Naive thymus-derived CD8-positive, alpha-beta T cell (primary cell): ENCODE results near the gene RAB44. TPM values are rescaled to one million over a fixed set of nuclear protein-coding genes. Genes with fewer than 3 reads are reported as not detected.

Source experiments
- polyA plus RNA-seq, 3 donors: library from polyadenylated mRNA; unstranded; fragments of 300-500 nt; fragmentation: Illumina TruSeq; gene quantifications; one replicate each; pipeline ENCODE4 v1.2.3, GENCODE V29; 2021
- total RNA-seq, 8 experiments: library from RNA in 2 of 8; stranded (reverse) in 2 of 8; gene quantifications; one replicate each; pipeline ENCODE4 v1.2.3 and lab custom pipeline; 2021 to 2026

The RAB44 gene
- total and polyA plus RNA-seq, 5 experiments from 2014 or later, result not detected

Other genes starting within 250 kb of the RAB44 start
- 100 to 1,000 TPM; 151 to 163 TPM for gene STK38, start 150.3 kb upstream of the RAB44 start, total RNA-seq
- 10 to 100 TPM; 46.4 to 79.6 (median 52.8) TPM for gene STK38, start 150.3 kb upstream of the RAB44 start, polyA plus RNA-seq
- gene SRSF3, start 103.5 kb upstream of the RAB44 start, total RNA-seq, result 100 to 1,000 TPM; 357 to 359 TPM
- gene SRSF3, start 103.5 kb upstream of the RAB44 start, polyA plus RNA-seq, result 100 to 1,000 TPM; 268 to 375 (median 332) TPM
- gene CDKN1A, start 19.1 kb upstream of the RAB44 start, total RNA-seq, result 1 to 10 TPM; 1.9 to 2.7 TPM
- 1 to 10 TPM in 1 of 3 donors, under 1 TPM in 2; 0.12 to 2.0 (median 0.28) TPM for gene CDKN1A, start 19.1 kb upstream of the RAB44 start, polyA plus RNA-seq
- under 1 TPM; 0.57 to 0.85 TPM for gene CPNE5, start 141.6 kb downstream of the RAB44 start, total RNA-seq
- under 1 TPM; 0.14 to 0.33 (median 0.26) TPM for gene CPNE5, start 141.6 kb downstream of the RAB44 start, polyA plus RNA-seq
- gene PPIL1, start 177.0 kb downstream of the RAB44 start, total RNA-seq, result 10 to 100 TPM; 10.3 to 11.5 TPM
- 10 to 100 TPM; 27.1 to 34.2 (median 27.6) TPM for gene PPIL1, start 177.0 kb downstream of the RAB44 start, polyA plus RNA-seq
- 10 to 100 TPM; 41.9 to 44.9 TPM for gene C6orf89, start 188.1 kb downstream of the RAB44 start, total RNA-seq
- 10 to 100 TPM; 37.4 to 44.4 (median 40.1) TPM for gene C6orf89, start 188.1 kb downstream of the RAB44 start, polyA plus RNA-seq